ENCODE measurements around the gene FOXF2.

GRCh38 chr6:1435806-1436205 lies 46.4 kb downstream of the FOXF2 start:
- TF ChIP-seq CTCF (conservative IDR thresholded peaks at IDR 0.05; ENCODE audit: low read length) (no peak), EZH2phosphoT487 (IDR thresholded peaks at IDR 0.05; ENCODE audit: borderline replicate concordance) (no peak)
